GM12875 (cell line): ENCODE data around the gene TMPRSS4.

Experiments
- H3K4me3 ChIP-seq: one replicate; pipeline ENCODE4 v1.5.1; 2011; ENCODE audit warnings: low read depth, low read length, control low read depth
- TF ChIP-seq, protein P1 (sequence below): IDR thresholded peaks from 2 replicates; pipeline ENCODE4 v1.5.1; 2011; ENCODE audit warnings: low read depth, mild to moderate bottlenecking, control low read depth, inconsistent platforms, low read length, moderate library complexity, borderline replicate concordance; ENCODE audit not compliant: insufficient read depth

TMPRSS4 gene

DNA sequence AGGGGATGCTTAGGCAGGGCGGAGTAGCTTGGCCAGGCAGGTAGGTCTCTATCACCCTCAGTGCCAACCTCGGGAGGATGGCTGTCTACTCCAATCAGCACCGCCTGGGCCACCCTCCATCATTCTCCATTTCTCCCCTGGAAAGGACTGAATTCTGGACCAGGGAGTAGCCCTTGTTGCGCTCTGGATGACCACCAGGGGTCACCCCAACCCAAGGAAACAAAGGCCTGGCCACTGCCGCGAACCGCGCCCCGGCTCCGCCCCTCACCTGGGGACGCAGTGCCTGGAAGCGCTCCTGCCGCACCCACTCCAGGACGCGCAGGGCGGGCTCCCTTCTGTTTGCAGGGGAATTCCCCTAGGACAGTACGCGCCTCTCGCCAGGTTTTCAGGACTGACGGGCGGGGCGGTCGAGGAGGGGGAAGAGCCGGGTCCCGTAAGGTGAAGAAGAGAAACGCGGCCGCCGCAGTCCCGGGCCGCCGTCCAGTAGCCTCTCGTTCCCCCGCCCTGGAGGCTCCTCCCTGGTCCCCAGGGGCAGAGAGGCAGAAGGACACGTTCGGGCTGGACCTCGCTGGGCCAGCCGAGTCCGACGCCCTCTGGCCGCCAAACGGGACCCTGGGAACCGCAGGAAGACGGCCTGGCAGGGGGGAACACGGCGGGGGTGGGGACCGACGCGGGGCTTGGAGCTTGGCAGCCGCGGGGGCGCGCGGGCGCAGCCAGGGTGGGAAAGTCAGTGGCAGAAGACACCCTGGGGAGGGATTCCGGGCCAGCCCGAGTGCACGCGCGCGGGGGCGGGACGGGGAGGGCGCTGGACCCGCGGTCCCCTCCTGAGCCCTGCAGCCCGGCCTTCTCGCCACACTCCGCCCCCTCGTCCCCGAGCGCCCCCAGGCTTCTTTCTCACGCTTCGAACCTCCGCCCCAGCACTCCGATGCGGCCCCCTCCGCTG lies 68.7 kb downstream of the TMPRSS4 start:
- TF ChIP-seq, protein P1, sequence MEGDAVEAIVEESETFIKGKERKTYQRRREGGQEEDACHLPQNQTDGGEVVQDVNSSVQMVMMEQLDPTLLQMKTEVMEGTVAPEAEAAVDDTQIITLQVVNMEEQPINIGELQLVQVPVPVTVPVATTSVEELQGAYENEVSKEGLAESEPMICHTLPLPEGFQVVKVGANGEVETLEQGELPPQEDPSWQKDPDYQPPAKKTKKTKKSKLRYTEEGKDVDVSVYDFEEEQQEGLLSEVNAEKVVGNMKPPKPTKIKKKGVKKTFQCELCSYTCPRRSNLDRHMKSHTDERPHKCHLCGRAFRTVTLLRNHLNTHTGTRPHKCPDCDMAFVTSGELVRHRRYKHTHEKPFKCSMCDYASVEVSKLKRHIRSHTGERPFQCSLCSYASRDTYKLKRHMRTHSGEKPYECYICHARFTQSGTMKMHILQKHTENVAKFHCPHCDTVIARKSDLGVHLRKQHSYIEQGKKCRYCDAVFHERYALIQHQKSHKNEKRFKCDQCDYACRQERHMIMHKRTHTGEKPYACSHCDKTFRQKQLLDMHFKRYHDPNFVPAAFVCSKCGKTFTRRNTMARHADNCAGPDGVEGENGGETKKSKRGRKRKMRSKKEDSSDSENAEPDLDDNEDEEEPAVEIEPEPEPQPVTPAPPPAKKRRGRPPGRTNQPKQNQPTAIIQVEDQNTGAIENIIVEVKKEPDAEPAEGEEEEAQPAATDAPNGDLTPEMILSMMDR, result peak; percentile 84
- H3K4me3 ChIP-seq, result peak overlapping the region; percentile 30

DNA sequence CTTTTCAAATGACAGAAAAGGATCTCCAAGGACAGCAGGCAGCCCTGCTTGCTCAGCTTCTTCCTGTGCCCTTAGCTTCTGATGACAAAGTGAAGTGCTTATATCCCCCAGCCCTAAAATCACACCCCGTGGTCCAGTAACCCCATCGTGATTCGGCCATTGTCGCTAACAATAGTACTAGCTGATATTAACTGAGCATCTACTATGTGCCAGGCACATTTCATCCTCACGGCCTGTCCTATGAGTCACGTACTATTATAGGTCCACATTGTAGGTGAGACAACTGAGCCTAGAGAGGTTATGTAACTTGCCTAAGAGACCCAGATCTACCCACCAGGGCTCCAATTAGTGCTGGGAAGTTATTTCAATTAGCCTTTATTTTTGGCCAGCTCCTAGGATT lies 69.7 kb downstream of the TMPRSS4 start:
- H3K4me3 ChIP-seq, result no peak overlapping the region
- TF ChIP-seq, protein P1, result no peak

- H3K4me3 ChIP-seq, result no peak overlapping the region
- TF ChIP-seq, protein P1, result no peak
These were observed 70.6 kb downstream of the TMPRSS4 start for GRCh38 chr11:118147502-118147901.

GRCh38 chr11:118148240-118148639 lies 71.4 kb downstream of the TMPRSS4 start:
- TF ChIP-seq, protein P1, result no peak
- H3K4me3 ChIP-seq, result no peak overlapping the region

- TF ChIP-seq, protein P1, result no peak
- no peak overlapping the region for H3K4me3 ChIP-seq
These were observed 72.0 kb downstream of the TMPRSS4 start for GRCh38 chr11:118148856-118149255.

DNA sequence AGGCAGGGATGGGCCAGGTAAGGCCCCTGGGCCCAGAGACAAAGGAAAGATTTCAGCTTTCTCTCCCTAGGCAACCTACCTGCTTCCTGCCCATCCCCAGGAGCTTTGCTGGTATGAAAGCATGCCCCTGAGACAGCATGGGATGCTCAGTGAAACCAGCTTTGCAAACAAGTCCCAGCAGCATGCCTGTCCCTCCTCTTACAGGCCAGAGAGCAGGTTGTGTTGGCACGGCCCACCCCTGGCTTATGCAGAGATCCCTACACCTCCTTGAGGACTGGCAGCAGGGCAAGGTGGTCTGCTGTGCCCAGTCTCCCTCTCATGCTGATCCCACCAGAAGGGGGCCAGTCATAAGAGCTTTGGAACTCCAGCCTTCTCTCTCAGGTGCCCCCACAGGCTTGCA lies 72.6 kb downstream of the TMPRSS4 start:
- no peak overlapping the region for H3K4me3 ChIP-seq
- TF ChIP-seq, protein P1, result 0 out of 2 replicates have a peak, but pooled peaks have one; percentile 2

- no peak overlapping the region for H3K4me3 ChIP-seq
- TF ChIP-seq, protein P1, result no peak
These were observed 74.6 kb downstream of the TMPRSS4 start for GRCh38 chr11:118151431-118151830.
